Osteoblast (primary cell): ENCODE measurements around the gene AGAP5. TPM values are rescaled to one million over a fixed set of nuclear protein-coding genes. Genes with fewer than 3 reads are reported as not detected.
A peak's percentile ranks its signal among the peaks of the same experiment; 100 is the strongest.

Source experiments
- DNase-seq: peaks from one replicate; pipeline ENCODE4 v3.0.0; 2011; ENCODE audit warnings: low spot score, mixed read lengths; ENCODE audit not compliant: insufficient read length; ENCODE audit errors: missing footprints
- H2AFZ ChIP-seq: 2 replicates; pipeline ENCODE4 v1.6.0; 2011; ENCODE audit warnings: mild to moderate bottlenecking, low read length
- H3K27ac ChIP-seq: 2 replicates; pipeline ENCODE4 v1.5.1; 2011; ENCODE audit warnings: mild to moderate bottlenecking, low read depth, low read length, moderate library complexity
- H3K27me3 ChIP-seq: 2 replicates; pipeline ENCODE4 v1.6.0; 2012; ENCODE audit warnings: mild to moderate bottlenecking, control low read depth, inconsistent platforms, low read length, moderate library complexity; ENCODE audit not compliant: insufficient read depth
- H3K36me3 ChIP-seq: 2 replicates; pipeline ENCODE4 v1.5.1; 2011; ENCODE audit warnings: mild to moderate bottlenecking, low read length, control low read depth, moderate library complexity; ENCODE audit not compliant: insufficient read depth
- H3K4me1 ChIP-seq: 2 replicates; pipeline ENCODE4 v1.5.1; 2011; ENCODE audit warnings: mild to moderate bottlenecking, low read length, control low read depth, moderate library complexity; ENCODE audit not compliant: insufficient read depth
- H3K4me2 ChIP-seq: 2 replicates; pipeline ENCODE4 v1.6.0; 2011; ENCODE audit warnings: mild to moderate bottlenecking, low read length; ENCODE audit not compliant: insufficient read depth
- H3K4me3 ChIP-seq: fragments of 200-600 bp; sonication (generic); 3 replicates; pipeline ENCODE4 v1.5.1; 2012; ENCODE audit warnings: mild to moderate bottlenecking, low read length, inconsistent platforms; ENCODE audit not compliant: insufficient read depth
- H3K79me2 ChIP-seq: 2 replicates; pipeline ENCODE4 v1.6.0; 2012; ENCODE audit warnings: mild to moderate bottlenecking, low read length, control low read depth, inconsistent platforms; ENCODE audit not compliant: insufficient read depth
- H3K9me3 ChIP-seq: 2 replicates; pipeline ENCODE4 v1.5.1; 2011; ENCODE audit warnings: low read depth, low read length, control low read depth
- H4K20me1 ChIP-seq: 2 replicates; pipeline ENCODE4 v1.6.0; 2012; ENCODE audit warnings: mild to moderate bottlenecking, low read length, control low read depth; ENCODE audit not compliant: insufficient read depth
- CTCF ChIP-seq: IDR thresholded peaks from 2 replicates; pipeline ENCODE4 v1.5.1; 2011; ENCODE audit warnings: mild to moderate bottlenecking, low read depth, low read length, moderate library complexity; ENCODE audit errors: extremely low read depth
- total RNA-seq: library from RNA; depleted of rRNA; stranded (reverse); fragments of >200 nt; gene quantifications from 2 replicates; pipeline ENCODE4 v1.2.3, GENCODE V29; 2012

The AGAP5 gene
- total RNA-seq, 1 donor = 4.0 TPM

- H3K27ac ChIP-seq = no peak overlapping the region
- no peak overlapping the region for H2AFZ ChIP-seq
- peaks cover 6% of the 10 kb centered on the region for H3K4me1 ChIP-seq
- DNase-seq = no peak
- peaks cover 7% of the 10 kb centered on the region for H3K36me3 ChIP-seq
- no peak for TF ChIP-seq CTCF
- H4K20me1 ChIP-seq = peaks cover 3% of the 10 kb centered on the region
- H3K27me3 ChIP-seq = no peaks in the 10 kb centered on the region
- no peak overlapping the region for H3K4me3 ChIP-seq
- H3K9me3 ChIP-seq = no peaks in the 10 kb centered on the region
- no peak overlapping the region for H3K4me2 ChIP-seq
- H3K79me2 ChIP-seq = peaks cover 44% of the 10 kb centered on the region
Measured at GRCh38 chr10:73734028-73734720, 36.3 kb upstream of the AGAP5 start.

- Histone ChIP-seq H3K79me2 (peaks cover 47% of the 10 kb centered on the region), H3K27ac (no peak overlapping the region), H2AFZ (no peak overlapping the region), H3K4me3 (no peak overlapping the region), H3K9me3 (no peaks in the 10 kb centered on the region), H4K20me1 (peaks cover 3% of the 10 kb centered on the region), H3K4me2 (no peak overlapping the region), H3K36me3 (peaks cover 8% of the 10 kb centered on the region), H3K27me3 (no peaks in the 10 kb centered on the region), H3K4me1 (peaks cover 6% of the 10 kb centered on the region)
- DNase-seq = no peak
- no peak for TF ChIP-seq CTCF
Measured at GRCh38 chr10:73732931-73733623, 35.2 kb upstream of the AGAP5 start.

GRCh38 chr10:73732426-73732825, 34.5 kb upstream of the AGAP5 start:
- Histone ChIP-seq H3K4me2 (no peak overlapping the region), H3K9me3 (no peaks in the 10 kb centered on the region), H3K36me3 (peaks cover 15% of the 10 kb centered on the region), H4K20me1 (peaks cover 3% of the 10 kb centered on the region), H3K4me3 (no peak overlapping the region), H3K79me2 (peaks cover 47% of the 10 kb centered on the region), H3K27ac (no peak overlapping the region), H2AFZ (no peak overlapping the region), H3K27me3 (no peaks in the 10 kb centered on the region), H3K4me1 (peaks cover 6% of the 10 kb centered on the region)
- no peak for TF ChIP-seq CTCF
- peak; percentile 58 for DNase-seq

GRCh38 chr10:73731588-73732375, 33.9 kb upstream of the AGAP5 start:
- Histone ChIP-seq H4K20me1 (peaks cover 3% of the 10 kb centered on the region), H3K79me2 (peaks cover 47% of the 10 kb centered on the region), H2AFZ (no peak overlapping the region), H3K4me3 (peak overlapping the region; percentile 11), H3K36me3 (peaks cover 20% of the 10 kb centered on the region), H3K4me1 (peaks cover 6% of the 10 kb centered on the region), H3K27me3 (no peaks in the 10 kb centered on the region), H3K4me2 (peak overlapping the region; percentile 83), H3K9me3 (no peaks in the 10 kb centered on the region), H3K27ac (no peak overlapping the region)
- peak; percentile 32 for DNase-seq
- TF ChIP-seq CTCF = no peak
